ENCODE data around the gene WASHC1. TPM values are rescaled to one million over a fixed set of nuclear protein-coding genes. Genes with fewer than 3 reads are reported as not detected.
"Not testable (repeated sequence)": the region's sequence is repeated elsewhere in the genome, so short reads cannot be mapped to it uniquely, and the experiment has no call there.

WASHC1 gene, protein sequence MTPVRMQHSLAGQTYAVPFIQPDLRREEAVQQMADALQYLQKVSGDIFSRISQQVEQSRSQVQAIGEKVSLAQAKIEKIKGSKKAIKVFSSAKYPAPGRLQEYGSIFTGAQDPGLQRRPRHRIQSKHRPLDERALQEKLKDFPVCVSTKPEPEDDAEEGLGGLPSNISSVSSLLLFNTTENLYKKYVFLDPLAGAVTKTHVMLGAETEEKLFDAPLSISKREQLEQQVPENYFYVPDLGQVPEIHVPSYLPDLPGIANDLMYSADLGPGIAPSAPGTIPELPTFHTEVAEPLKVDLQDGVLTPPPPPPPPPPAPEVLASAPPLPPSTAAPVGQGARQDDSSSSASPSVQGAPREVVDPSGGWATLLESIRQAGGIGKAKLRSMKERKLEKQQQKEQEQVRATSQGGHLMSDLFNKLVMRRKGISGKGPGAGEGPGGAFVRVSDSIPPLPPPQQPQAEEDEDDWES
- polyA plus RNA-seq (ENCODE audit: insufficient read length): 33.4 TPM

DNA sequence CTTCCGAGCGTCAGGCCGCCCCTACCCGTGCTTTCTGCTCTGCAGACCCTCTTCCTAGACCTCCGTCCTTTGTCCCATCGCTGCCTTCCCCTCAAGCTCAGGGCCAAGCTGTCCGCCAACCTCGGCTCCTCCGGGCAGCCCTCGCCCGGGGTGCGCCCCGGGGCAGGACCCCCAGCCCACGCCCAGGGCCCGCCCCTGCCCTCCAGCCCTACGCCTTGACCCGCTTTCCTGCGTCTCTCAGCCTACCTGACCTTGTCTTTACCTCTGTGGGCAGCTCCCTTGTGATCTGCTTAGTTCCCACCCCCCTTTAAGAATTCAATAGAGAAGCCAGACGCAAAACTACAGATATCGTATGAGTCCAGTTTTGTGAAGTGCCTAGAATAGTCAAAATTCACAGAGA lies at the start of gene WASHC1:
WASHC1 (minus strand) TSS at position 101 of the 400 bp plus-strand sequence. CDS start 4,457 bp downstream, outside the sequence.
- not testable (repeated sequence) for DNase-seq

DNA sequence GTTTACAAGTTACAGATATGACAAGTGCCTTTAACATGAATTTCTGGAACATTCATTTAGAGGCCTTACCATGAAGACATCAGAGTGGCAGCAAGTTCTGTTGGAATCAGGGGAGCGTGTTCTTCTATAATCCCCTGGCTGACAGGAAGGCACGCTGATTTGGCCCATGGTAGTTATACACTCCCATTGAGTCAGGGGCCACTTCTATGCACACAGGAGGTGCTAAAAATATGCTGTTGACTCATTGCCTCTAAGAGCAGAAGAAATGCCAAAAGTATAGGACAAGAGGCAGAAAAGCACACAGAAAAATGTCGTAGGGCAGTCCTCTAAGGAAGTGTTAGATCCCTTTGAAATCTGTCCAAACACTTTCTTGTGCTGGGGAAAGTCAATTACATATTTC lies 49.1 kb upstream of the WASHC1 start:
- DNase-seq: not testable (repeated sequence)

DNA sequence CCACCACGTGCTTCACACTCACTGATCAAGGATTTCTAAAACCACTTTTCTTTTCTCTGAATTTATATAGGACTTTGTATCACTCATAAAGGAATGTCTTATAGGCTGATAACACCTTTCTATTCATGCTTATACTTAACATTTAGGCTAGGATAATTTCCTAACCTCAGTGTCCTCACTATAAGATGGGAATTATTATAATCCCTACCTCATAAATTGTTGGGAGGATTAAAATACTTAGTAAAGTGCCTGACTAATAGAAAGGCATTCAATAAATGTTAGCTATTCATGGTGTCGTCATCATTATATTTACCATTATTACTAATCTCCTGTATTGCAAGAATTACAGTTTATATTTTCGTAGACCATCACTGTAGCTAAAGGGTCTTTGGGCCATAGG lies 47.1 kb upstream of the WASHC1 start:
- not testable (repeated sequence) for DNase-seq

DNA sequence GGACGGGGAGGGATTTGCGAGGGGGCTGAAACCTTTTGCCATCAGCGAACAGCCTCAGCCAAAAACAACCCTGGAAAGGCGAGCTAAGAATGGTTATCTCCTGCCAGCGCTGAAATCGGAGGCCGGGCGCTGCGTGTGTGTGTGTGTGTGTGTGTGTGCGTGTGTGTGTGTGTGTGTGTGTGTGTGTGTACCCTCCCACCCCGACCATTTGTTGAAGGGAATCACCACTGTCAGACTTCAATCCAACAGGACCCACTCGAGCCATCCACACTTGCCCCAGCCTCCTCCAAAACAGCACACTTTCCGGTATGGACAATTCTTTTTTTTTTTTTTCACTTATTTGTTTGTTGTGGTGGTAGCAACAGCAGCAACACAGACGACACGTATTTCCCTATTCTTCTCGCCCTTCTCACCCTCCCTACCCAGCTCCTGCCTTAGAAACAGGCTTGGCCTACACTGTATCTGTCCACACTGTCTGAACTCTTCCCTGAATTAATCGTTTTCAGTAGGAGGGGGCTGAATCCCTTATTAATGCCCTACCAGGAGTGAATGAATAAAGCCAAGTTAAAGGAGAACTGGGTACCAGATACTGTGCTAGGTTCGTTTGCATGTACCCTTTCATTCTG lies 44.8 kb upstream of the WASHC1 start:
- not testable (repeated sequence) for DNase-seq

DNA sequence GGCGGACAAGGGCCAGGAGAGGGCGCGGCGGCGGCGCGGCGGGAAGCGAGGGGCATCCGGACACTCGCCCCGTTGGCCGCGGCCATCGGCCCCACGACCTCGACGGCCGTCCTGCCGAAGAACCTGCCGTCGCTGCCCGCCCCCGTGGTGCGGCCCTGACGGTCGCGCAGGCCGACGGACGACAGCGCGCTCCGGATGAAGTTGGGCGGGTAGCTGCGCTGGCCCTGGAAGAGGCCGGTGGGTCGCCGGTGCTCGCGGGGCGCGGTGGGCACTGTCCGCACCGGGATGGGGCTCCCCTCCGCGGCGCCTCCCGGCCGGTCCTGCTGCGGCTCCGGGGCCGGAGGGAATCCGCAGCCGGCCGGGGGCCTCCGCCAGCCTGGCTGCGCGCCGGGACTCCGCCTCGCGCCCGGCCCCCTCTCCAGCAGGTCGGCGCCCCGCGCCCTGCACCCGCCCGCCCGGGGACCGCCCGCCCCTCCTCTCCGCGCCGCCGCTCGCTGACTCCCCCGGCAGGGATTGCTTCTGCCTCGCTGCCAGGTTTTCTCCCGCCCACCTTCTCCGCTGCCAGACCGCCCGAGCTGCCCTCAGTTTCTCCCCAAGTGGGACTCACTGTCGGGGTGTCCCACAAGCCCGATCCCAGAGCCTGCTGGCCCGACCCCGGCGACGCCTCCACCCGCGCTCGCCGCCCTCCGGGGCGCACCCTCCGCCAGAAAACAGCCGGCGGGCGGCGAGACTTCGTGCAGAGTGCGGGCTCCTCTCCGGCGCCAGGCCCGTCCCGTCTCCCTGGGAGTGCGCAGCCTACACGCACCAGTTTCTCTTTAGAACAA lies 44.0 kb upstream of the WASHC1 start:
- peak; percentile 26 for DNase-seq

DNA sequence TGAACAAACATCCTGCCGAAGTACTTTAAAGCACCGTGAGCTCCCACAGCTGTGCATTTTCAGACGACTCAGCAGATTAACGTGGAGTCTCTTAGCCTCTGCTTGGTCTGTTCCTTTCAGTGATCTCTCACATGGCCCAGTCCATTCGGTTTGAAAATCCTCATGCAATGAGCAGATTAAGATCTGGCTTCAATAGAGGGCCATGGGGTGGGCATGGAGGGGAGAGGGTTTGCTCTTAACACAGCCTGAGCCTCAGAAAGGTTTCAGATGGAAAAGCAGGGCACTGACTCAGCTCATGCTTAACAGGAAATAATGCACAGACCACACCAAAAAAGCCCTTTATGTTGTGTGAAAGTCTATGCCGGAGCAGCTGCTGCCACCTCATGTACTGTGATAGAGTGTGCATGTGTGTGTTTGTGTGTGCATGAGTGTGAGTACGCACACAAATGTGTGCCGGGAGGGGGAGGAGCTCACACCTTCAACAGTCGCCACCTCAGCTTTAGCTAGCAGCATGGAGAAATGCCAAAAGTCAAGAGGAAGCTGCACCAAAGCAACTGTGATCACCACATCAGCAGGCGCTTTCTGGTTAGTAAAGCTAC lies 33.9 kb upstream of the WASHC1 start:
- DNase-seq: peak; percentile 6

DNA sequence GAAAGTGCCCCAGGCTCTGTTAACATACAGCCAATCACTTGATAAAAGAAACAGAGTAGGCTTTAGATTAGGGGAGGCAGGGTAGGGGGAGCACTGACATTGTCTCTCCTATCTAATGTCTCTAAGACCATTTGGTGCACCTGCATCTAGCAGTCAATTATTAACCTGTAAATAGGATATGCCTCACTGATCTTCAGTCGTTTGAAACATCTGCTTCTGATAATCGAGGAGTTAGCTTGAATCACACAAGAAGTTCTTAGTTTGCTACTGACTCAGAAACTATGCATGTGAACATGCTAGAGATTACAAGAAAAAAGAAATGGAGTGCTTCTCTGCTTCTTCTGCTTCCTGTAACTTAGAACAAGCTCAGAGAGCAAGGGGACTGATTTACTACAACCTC lies 23.4 kb upstream of the WASHC1 start:
- DNase-seq: not testable (repeated sequence)

DNA sequence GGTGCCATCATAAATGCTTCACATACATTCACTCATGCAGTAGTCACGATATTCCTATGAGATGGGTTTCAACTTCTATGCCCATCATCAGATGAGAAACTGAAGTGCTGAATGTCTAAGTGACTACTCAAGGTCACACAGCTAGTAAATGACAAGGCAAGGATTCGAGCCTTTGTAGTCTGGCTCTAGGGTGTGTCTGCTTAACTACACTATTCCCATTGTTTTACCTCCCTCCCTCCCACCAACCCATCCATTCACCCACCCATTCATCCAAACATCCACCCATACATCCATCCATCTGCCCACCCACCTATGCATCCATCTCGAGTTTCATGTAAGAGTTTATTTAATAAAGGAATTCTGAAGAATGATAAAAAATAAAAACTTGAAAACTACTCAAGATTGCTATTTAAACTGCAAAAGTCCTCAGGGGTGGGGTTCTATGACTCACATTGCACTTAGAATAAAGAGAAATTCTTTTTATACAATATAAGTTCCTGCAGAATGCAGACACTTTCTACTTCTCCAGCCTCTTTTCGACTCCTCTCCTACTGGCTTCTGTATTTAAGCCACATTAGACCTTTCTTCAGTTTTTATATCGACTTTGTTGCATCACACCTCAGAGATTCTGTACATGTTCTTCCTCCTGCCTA lies 19.1 kb upstream of the WASHC1 start:
- not testable (repeated sequence) for DNase-seq

DNA sequence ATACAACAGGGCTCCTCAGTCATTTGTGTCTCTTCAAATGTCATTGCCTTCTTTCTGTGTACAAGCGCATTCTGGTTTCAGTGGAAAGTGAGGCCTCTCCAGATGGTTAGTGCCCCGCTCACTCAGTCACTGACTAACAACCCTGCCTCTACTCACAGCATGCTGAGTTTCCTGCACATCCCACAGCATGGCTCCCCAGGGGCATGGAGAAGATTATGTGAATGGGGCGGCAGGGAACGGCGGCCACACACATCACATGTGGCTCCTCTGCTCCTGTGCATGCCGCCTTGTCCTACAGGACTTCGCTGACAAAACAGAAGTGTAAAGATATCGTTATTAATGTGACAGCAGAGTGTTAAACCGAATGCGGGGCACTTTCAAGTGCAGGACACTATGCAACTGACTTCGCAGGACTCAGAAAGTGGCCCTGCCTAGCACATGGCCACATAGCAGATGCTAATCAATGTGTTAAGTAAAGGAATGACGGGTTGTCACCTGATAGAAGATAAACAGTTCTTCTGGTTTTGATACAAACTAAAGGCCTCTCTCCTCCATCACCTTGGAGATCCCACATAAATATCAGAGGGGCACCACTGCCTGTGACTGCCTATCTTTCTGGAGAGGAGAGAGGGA lies 17.5 kb upstream of the WASHC1 start:
- not testable (repeated sequence) for DNase-seq

DNA sequence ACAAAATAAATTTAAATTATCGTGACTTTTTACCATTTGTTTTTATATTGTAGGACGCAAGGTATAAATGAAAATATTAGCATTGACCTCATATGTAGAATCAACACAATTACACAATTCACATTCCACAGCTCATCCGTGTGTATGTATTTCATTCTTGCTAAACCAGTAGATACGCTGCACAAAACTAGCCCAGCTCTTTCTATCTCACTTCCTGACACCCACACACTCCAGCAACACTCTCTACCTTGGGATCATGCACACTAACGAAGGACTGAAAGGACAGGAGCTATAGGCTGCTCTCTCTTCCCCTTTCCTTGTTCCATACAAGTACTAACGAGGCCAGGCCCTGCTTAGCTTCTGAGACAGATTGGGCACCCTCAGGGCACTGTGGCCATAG lies 16.9 kb upstream of the WASHC1 start:
- DNase-seq: not testable (repeated sequence)

DNA sequence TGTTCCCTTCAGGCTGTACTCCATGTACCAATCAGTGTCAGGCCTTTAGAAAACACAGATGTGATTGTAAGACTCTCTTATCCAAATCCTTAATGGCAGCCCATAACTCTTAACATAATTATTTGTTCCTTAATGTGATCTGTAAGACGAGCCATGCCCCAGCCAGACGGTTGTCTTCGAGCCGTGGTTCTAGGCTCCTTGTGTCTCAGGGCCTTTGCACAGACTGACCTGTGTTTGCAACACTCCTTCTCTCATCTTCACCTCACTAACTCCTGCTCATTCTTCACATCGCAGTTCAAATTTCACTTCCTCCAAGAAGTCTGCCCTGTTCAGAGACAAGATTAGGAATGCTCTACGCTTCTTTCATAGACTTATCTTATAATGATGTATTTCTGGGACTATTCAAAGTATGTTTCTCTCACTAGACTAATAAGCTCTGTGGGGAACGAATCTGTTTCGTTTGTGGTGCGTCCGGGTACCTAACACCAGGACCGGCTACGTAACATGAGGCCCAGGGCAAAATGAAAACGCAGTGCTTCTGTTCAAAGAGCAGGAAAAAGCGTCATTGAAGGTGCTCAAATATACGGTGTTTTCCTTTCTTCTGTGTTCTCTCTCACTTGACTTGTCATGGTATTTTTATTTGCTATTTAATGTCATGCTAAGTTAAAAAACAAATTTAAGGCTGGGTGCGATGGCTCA lies 16.1 kb upstream of the WASHC1 start:
- DNase-seq: not testable (repeated sequence)

DNA sequence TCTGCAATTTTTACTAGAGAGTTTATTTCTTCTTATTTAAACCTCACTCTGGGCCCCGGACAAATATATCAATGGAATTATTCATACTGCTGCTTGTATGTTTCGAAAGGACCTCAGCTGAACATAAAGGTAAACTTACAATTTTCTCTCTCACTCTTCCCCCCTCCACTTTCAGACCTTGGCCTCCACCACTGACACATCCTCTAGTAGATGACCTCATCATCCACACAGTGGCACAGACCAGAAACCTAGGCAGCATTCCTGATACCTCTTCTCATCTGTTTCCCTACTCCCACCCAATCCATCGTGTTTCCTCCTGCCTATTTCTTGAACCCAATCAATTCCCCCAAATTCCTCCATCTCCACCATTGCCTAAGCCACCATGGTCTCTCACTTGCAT lies 15.2 kb upstream of the WASHC1 start:
- not testable (repeated sequence) for DNase-seq

DNA sequence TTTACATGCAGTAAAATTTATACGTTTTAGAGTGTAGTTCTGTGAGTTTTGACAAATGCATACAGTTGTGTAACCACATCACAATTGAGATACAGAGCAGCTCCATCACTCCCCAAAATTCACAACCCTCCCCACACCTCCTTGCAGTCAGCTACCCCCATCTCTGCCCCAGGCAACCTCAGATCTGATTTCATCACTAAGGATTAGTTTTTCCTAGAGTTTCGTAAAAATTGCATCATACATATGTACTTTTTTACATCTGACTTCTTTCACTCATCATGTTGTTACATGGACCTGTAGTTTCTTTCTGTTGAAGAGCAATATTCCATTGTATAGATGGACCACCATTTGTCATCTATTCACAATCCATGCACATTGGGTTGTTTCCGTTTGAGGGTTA lies 14.4 kb upstream of the WASHC1 start:
- DNase-seq: not testable (repeated sequence)

DNA sequence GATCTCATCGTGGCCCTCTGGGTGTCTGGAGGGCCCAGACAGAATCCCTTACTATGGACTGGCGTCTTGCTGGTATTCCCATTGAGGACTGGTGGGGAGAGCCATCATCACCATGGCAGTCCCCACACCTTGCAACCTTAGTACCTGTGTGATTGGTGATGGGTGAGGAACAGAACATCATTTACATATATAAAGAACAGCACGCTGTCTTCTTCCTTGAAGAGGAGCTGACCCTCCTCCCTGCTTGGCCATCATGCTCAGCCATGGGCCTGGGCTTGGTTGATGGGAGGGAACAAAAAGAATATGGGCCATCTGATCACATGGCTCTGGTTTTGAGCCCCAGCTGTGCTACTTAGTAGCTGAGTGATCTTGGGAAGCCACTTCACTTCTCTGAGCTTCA lies 13.9 kb upstream of the WASHC1 start:
- DNase-seq: not testable (repeated sequence)

DNA sequence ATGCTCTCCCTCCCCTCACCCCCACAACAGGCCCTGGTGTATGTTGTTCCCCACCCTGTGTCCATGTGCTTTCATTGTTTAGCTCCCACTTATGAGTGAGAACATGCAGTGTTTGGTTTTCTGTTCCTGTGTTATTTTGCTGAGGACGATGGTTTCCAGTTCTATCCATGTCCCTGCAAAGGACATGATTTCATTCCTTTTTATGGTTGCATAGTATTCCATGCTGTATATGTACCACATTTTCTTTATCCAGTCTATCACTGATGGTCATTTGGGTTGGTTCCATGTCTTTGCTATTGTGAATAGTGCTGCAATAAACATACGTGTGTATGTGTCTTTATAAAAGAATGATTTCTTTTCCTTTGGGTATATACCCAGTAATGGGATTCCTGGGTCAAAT lies 12.6 kb upstream of the WASHC1 start:
- DNase-seq: not testable (repeated sequence)

DNA sequence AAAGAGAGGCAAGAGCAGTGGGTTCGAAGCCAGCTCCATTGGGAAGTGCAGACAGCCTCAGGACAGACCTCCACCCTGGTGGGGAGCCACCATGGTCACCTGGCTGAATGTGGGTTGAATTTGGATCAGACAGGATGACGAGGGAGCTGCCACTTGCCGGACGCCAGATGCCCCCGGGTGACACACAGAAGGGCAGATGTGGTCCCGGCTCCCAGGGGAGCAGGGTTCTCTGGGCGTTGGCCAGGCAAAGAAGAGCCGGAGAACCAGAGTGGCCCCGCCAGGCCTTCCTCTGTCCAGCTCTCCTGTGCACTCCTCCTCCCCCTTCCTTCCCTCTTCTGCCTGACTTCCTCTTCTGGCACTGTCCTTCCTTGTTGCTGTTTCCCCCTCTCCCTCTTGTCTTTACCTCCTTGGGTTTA lies 12.0 kb upstream of the WASHC1 start:
- not testable (repeated sequence) for DNase-seq

DNA sequence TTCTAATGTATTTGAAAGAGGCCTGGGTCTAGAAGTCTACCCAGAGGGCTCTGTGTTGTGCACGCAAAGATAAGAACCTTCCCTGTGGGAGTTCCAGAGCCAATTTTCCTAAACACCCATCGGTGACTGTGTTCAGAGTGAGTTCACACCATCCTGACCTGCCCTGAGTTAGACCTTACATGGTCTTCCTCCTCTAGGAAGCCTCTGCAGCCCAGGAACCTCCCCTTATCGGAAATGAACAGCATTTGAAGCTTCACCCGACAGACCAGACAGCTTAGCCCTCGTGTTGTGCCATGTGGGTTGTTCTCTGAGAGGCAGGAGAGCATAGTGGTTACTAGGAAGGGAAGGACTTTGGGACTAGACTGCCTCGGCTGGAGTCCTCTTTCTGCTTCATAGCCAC lies 3.1 kb upstream of the WASHC1 start:
- not testable (repeated sequence) for DNase-seq

DNA sequence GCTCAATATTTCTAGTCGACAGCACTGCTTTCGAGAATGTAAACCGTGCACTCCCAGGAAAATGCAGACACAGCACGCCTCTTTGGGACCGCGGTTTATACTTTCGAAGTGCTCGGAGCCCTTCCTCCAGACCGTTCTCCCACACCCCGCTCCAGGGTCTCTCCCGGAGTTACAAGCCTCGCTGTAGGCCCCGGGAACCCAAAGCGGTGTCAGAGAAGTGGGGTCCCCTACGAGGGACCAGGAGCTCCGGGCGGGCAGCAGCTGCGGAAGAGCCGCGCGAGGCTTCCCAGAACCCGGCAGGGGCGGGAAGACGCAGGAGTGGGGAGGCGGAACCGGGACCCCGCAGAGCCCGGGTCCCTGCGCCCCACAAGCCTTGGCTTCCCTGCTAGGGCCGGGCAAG lies 481 bp downstream of the WASHC1 start:
- not testable (repeated sequence) for DNase-seq

DNA sequence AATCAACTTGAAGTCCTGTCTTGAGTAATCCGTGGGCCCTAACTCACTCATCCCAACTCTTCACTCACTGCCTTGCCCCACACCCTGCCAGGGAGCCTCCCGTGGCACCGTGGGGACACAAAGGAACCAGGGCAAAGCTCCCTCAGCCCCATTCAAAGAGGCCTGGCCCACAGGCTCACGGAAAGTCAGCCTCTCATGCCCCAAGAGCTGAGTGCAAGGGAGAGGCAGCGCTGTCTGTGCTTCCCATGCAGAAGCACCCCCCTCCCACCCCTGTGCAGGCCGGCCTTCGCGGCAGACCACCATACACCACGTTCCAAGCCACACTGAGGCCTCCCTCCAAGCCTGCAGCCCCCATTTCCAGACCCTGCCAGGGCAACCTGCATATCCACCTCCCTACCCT lies 7.6 kb downstream of the WASHC1 start:
- not testable (repeated sequence) for DNase-seq

DNA sequence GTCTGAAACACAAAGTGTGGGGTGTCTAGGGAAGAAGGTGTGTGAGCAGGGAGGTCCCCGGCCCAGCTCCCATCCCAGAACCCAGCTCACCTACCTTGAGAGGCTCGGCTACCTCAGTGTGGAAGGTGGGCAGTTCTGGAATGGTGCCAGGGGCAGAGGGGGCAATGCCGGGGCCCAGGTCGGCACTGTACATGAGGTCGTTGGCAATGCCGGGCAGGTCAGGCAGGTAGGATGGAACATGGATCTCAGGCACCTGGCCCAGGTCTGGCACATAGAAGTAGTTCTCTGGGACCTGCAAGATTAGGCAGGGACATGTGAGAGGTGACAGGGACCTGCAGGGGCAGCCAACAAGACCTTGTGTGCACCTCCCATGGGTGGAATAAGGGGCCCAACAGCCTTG lies 12.4 kb downstream of the WASHC1 start:
- DNase-seq: not testable (repeated sequence)
